Calu3 (cell line): ENCODE measurements around the gene BCL7C. TPM values are rescaled to one million over a fixed set of nuclear protein-coding genes. Genes with fewer than 3 reads are reported as not detected.

ENCODE experiments used
- BruUV-seq: library from RNA; stranded (reverse); fragments of 400-500 nt; replicated peaks from 2 replicates; lab custom pipeline; 2021; lab: Mats Ljungman, UMichigan
- CTCF ChIA-PET: fragments of 300-600 bp; sonication (Branson Sonifier 250); formaldehyde crosslinking; loops from one replicate; lab custom pipeline; 2022; ENCODE audit warnings: antibody characterized with exemption; lab: Charles Lee
- DNase-seq: peaks from one replicate; pipeline ENCODE4 v3.0.0; 2022
- H3K27ac Mint-ChIP-seq: one replicate; pipeline ENCODE4 v1.8.0; 2022; ENCODE audit warnings: mixed read lengths; ENCODE audit not compliant: unreplicated experiment
- H3K27me3 Mint-ChIP-seq: one replicate; pipeline ENCODE4 v1.8.0; 2022; ENCODE audit warnings: mixed read lengths; ENCODE audit not compliant: unreplicated experiment
- H3K36me3 Mint-ChIP-seq: one replicate; pipeline ENCODE4 v1.8.0; 2022; ENCODE audit warnings: mild to moderate bottlenecking, moderate library complexity, mixed read lengths; ENCODE audit not compliant: insufficient read depth, unreplicated experiment
- H3K4me1 Mint-ChIP-seq: one replicate; pipeline ENCODE4 v1.8.0; 2022; ENCODE audit warnings: mild to moderate bottlenecking, low read depth, mixed read lengths; ENCODE audit not compliant: unreplicated experiment
- H3K4me3 Mint-ChIP-seq: one replicate; pipeline ENCODE4 v1.8.0; 2022; ENCODE audit warnings: mild to moderate bottlenecking, low read depth, moderate library complexity, mixed read lengths; ENCODE audit not compliant: unreplicated experiment
- H3K9me3 Mint-ChIP-seq: one replicate; pipeline ENCODE4 v1.8.0; 2022; ENCODE audit warnings: low read depth, mixed read lengths; ENCODE audit not compliant: unreplicated experiment
- intact Hi-C: fragments of 100-400 bp; cut with micrococcal nuclease; formaldehyde crosslinking; loops from one replicate; pipeline ENCODE4 v1.10.0; 2022; ENCODE audit not compliant: unreplicated experiment
- total RNA-seq: library from RNA; stranded (reverse); gene quantifications from 2 replicates; pipeline ENCODE4 v1.2.3, GENCODE V29; 2022
- TF ChIP-seq, protein P1 (sequence below): fragments of 200-600 bp; IDR thresholded peaks from one replicate; pipeline ENCODE4 v1.8.0; 2022; ENCODE audit warnings: antibody characterized with exemption; ENCODE audit not compliant: unreplicated experiment

Gene BCL7C
- total RNA-seq, 1 experiment from 2014 or later: 26.6 TPM

DNA sequence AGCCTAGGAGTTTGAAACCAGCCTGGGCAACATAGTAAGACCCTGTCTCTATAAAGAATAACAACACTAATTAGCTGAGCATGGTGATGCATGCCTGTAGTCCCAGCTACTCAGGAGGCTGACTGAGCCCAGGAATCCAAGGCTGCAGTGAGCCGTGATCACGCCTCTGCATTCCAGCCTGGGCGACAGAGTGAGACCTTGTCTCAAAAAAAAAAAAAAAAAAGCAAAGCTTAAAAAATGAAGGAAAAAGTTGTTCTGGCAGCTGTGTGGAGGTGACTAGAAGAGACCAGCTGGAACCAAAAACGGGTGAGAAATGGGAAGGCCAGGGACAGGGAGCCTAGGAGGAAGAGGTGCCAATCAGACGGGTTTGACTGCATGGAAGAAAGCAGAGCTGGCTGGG, 4.2 kb downstream of the BCL7C start:
- intact Hi-C loops: no loop called here
- no peaks in the 10 kb centered on the region for H3K27me3 Mint-ChIP-seq
- no peak overlapping the region for H3K27ac Mint-ChIP-seq
- no TSS peak for BruUV-seq
- no peak for DNase-seq
- peaks cover 42% of the 10 kb centered on the region for H3K36me3 Mint-ChIP-seq
- peaks cover 21% of the 10 kb centered on the region for H3K4me1 Mint-ChIP-seq
- H3K9me3 Mint-ChIP-seq: no peaks in the 10 kb centered on the region
- CTCF ChIA-PET: interaction anchor here (0.7 kb wide), 1 partner anchor 50 kb away, joined by 7 read pairs; no protein-coding TSS in a partner anchor
- TF ChIP-seq, protein P1, sequence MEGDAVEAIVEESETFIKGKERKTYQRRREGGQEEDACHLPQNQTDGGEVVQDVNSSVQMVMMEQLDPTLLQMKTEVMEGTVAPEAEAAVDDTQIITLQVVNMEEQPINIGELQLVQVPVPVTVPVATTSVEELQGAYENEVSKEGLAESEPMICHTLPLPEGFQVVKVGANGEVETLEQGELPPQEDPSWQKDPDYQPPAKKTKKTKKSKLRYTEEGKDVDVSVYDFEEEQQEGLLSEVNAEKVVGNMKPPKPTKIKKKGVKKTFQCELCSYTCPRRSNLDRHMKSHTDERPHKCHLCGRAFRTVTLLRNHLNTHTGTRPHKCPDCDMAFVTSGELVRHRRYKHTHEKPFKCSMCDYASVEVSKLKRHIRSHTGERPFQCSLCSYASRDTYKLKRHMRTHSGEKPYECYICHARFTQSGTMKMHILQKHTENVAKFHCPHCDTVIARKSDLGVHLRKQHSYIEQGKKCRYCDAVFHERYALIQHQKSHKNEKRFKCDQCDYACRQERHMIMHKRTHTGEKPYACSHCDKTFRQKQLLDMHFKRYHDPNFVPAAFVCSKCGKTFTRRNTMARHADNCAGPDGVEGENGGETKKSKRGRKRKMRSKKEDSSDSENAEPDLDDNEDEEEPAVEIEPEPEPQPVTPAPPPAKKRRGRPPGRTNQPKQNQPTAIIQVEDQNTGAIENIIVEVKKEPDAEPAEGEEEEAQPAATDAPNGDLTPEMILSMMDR: no peak
- H3K4me3 Mint-ChIP-seq: no peak overlapping the region

DNA sequence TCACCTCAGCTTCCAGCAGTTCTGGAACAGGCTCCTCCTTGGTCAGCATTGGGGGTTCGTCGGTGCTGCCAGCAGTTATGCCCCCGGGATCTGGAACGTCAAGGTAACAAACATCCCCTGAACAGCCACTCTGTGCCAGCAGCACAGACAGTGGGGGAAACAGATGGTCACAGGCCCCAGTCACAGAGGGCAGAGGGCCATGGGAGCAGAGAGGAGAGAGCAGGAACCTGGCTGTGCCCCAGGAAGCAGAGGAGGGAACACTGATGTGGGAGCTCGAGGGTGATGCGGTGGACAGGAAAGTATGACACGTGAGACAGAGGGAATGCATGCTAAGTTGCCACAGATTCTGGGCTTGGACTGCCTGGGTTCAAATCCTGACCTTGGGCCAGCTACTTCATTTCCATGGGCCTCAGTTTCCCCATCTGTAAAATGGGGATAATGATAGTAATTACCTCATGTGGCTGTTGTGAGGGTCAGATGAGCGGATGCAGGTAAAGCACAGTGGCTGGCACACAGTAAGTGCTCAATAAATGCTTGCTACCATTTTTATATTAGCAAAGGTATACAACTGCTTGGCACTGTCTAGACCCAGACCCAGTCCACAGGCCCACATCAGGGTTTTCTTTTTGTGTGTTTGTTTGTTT, 4.9 kb downstream of the BCL7C start:
- H3K27me3 Mint-ChIP-seq: no peaks in the 10 kb centered on the region
- H3K27ac Mint-ChIP-seq: no peak overlapping the region
- TF ChIP-seq, protein P1: no peak
- peaks cover 35% of the 10 kb centered on the region for H3K36me3 Mint-ChIP-seq
- H3K9me3 Mint-ChIP-seq: no peaks in the 10 kb centered on the region
- no peak for DNase-seq
- peaks cover 13% of the 10 kb centered on the region for H3K4me1 Mint-ChIP-seq
- H3K4me3 Mint-ChIP-seq: no peak overlapping the region
- BruUV-seq: no TSS peak
- CTCF ChIA-PET: no interaction called here
- intact Hi-C loops: no loop called here

DNA sequence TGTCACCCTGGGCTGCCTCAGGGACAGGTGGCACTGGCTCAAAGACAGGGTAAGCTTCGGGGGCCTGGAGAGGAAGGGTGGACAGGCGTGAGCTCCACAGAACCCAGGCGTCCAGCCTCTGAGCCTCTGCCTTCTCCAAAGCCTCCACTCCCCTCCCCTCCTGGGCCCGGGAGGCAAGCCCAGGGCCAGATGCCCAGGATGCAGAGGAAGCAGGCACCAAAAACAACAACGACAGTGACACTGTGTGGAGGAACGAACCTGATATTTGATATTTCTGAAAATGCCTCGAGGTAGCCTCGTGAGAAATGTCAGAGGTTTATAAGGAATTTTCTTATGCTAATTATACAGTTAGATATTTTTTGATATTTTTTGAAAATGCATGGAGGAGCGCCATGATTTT, 6.0 kb downstream of the BCL7C start:
- DNase-seq: no peak
- CTCF ChIA-PET: no interaction called here

DNA sequence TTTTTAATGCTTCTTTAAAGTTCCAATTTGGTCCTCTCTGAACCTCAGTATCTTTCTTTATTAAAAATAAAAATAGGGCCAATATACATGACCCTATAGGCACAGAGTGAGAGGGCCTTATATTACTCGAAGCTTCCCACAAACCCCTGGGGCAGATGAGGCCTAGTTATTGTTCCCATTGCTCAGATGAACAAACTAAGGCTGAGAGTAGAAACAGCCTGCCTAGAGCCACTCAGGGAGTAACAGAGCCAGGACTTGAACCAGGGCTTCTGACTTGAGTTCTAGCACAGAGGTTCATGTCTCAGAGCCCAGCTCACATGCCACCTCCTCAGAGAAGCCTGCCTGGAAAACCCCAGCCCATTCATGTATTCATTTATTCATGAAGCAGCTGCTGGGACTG, 7.7 kb downstream of the BCL7C start:
- BruUV-seq: no TSS peak
- no peak overlapping the region for H3K4me3 Mint-ChIP-seq
- peaks cover 8% of the 10 kb centered on the region for H3K4me1 Mint-ChIP-seq
- H3K27ac Mint-ChIP-seq: no peak overlapping the region
- no peak for DNase-seq
- no peaks in the 10 kb centered on the region for H3K9me3 Mint-ChIP-seq
- H3K27me3 Mint-ChIP-seq: no peaks in the 10 kb centered on the region
- CTCF ChIA-PET: no interaction called here
- peaks cover 20% of the 10 kb centered on the region for H3K36me3 Mint-ChIP-seq
- TF ChIP-seq, protein P1: no peak
- intact Hi-C loops: no loop called here

More for the DNA sequence above, 6.0 kb downstream of the BCL7C start:
- H3K27ac Mint-ChIP-seq: no peak overlapping the region
- no peak overlapping the region for H3K4me3 Mint-ChIP-seq
- peaks cover 11% of the 10 kb centered on the region for H3K4me1 Mint-ChIP-seq
- TF ChIP-seq, protein P1: no peak
- no TSS peak for BruUV-seq
- no peaks in the 10 kb centered on the region for H3K9me3 Mint-ChIP-seq
- intact Hi-C loops: no loop called here
- H3K36me3 Mint-ChIP-seq: peaks cover 25% of the 10 kb centered on the region
- no peaks in the 10 kb centered on the region for H3K27me3 Mint-ChIP-seq
